HEK293T (cell line): ENCODE measurements around the gene LHB.

Experiments used
- ARNT ChIP-seq: fragments of 450-650 bp; IDR thresholded peaks from 2 replicates; pipeline ENCODE4 v1.6.1; 2017; ENCODE audit warnings: mild to moderate bottlenecking
- FOXM1 ChIP-seq: fragments of 450-650 bp; IDR thresholded peaks from 2 replicates; pipeline ENCODE4 v1.6.1; 2017; ENCODE audit warnings: mild to moderate bottlenecking, borderline replicate concordance
- SUZ12 ChIP-seq: fragments of 450-650 bp; IDR thresholded peaks from 2 replicates; pipeline ENCODE4 v1.6.1; 2016; ENCODE audit warnings: mild to moderate bottlenecking

DNA sequence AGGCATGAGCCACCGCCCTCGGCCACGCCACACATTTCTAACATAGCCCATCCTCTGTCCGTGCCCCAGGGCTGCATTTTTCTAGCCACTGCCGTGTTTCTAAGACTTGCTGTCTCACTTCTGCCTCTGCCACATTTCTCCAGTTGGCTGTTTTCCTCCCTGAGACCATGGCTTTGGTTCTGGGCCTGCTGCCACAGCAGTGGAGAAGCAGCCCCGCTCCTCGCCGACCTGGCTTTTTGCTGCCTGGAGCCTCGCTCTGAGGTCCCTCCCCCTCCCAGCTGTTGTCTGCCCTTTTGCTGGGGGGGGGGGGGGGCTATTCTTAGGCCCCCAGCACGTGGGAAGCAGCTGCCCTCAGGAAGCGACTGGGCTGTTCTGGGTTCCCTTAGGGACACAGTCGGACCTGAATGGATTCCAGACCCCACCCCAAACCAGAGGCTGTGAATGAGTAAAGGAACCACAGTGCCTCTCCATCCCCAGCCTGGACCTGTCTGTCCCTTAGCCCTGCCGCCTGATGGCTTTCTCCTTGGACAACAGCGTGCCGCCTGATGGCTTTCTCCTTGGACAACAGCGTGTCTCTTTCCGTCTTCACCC lies 27.1 kb downstream of the LHB start:
- TF ChIP-seq SUZ12 (no peak), ARNT (no peak), FOXM1 (no peak)
